ENCODE measurements around the gene KLHL29. TPM values are rescaled to one million over a fixed set of nuclear protein-coding genes. Genes with fewer than 3 reads are reported as not detected.

KLHL29 gene
- total RNA-seq, 2 experiments from 2014 or later, result 2.5 to 2.7 TPM

GRCh38 chr2:23467618-23468017 lies 82.6 kb downstream of the KLHL29 start:
- no peaks in the 10 kb centered on the region for H3K4me1 ChIP-seq (ENCODE audit: insufficient read depth, low read length)
- no peaks in the 10 kb centered on the region for H3K4me1 Mint-ChIP-seq (ENCODE audit: low read depth)
- ATAC-seq (ENCODE audit: poor library complexity) (no peak), DNase-seq (no peak)
- no peak for TF ChIP-seq CTCF (IDR thresholded peaks at IDR 0.05)
- ChIA-PET CTCF (no interaction called here), POLR2A (no interaction called here)
- peaks cover 4 to 20% of the 10 kb centered on the region in 2 experiments for H3K27me3 ChIP-seq (ENCODE audit: control insufficient read depth in 1 of 2, insufficient read depth in 2 of 2, low read length in 2 of 2)
- peaks cover 59% of the 10 kb centered on the region for H3K27me3 Mint-ChIP-seq
- H3K36me3 ChIP-seq (ENCODE audit: insufficient read depth, low read length), result no peaks in the 10 kb centered on the region
- H3K36me3 Mint-ChIP-seq (ENCODE audit: low read depth), result no peaks in the 10 kb centered on the region
- no peak overlapping the region for H3K4me3 ChIP-seq (ENCODE audit: low read length)
- H3K9me3 ChIP-seq (ENCODE audit: control insufficient read depth in 1 of 2, insufficient read depth in 1 of 2, low read length in 2 of 2), result no peaks in the 10 kb centered on the region
- H3K27ac Mint-ChIP-seq, result no peak overlapping the region
- intact Hi-C loops (cut with DNase I, micrococcal nuclease), result no loop called here
- H3K4me3 Mint-ChIP-seq, result no peak overlapping the region
- no peaks in the 10 kb centered on the region for H3K9me3 Mint-ChIP-seq
- H3K27ac ChIP-seq (ENCODE audit: low read depth in 1 of 2, low read length in 2 of 2), result no peak overlapping the region

- H3K36me3 Mint-ChIP-seq (ENCODE audit: low read depth), result no peaks in the 10 kb centered on the region
- H3K4me3 ChIP-seq (ENCODE audit: low read length), result no peak overlapping the region
- H3K27ac Mint-ChIP-seq, result no peak overlapping the region
- ChIA-PET POLR2A (no interaction called here), CTCF (no interaction called here)
- H3K36me3 ChIP-seq (ENCODE audit: insufficient read depth, low read length), result no peaks in the 10 kb centered on the region
- DNase-seq, result no peak
- no peaks in the 10 kb centered on the region for H3K4me1 ChIP-seq (ENCODE audit: insufficient read depth, low read length)
- intact Hi-C loops (cut with DNase I, micrococcal nuclease), result no loop called here
- no peak overlapping the region for H3K27ac ChIP-seq (ENCODE audit: low read depth in 1 of 2, low read length in 2 of 2)
- H3K9me3 ChIP-seq (ENCODE audit: control insufficient read depth in 1 of 2, insufficient read depth in 1 of 2, low read length in 2 of 2), result no peaks in the 10 kb centered on the region
- TF ChIP-seq CTCF (IDR thresholded peaks at IDR 0.05), result no peak
- H3K4me1 Mint-ChIP-seq (ENCODE audit: low read depth), result no peaks in the 10 kb centered on the region
- H3K27me3 ChIP-seq (ENCODE audit: control insufficient read depth in 1 of 2, insufficient read depth in 2 of 2, low read length in 2 of 2), result peaks cover 4 to 20% of the 10 kb centered on the region in 2 experiments
- no peaks in the 10 kb centered on the region for H3K9me3 Mint-ChIP-seq
- H3K27me3 Mint-ChIP-seq, result peaks cover 62% of the 10 kb centered on the region
- H3K4me3 Mint-ChIP-seq, result no peak overlapping the region
- no peak for ATAC-seq (ENCODE audit: poor library complexity)
Measured at GRCh38 chr2:23468474-23469141, 83.6 kb downstream of the KLHL29 start.

- no peaks in the 10 kb centered on the region for H3K9me3 ChIP-seq (ENCODE audit: control insufficient read depth in 1 of 2, insufficient read depth in 1 of 2, low read length in 2 of 2)
- no peak for ATAC-seq (ENCODE audit: poor library complexity)
- intact Hi-C loops (cut with DNase I, micrococcal nuclease), result no loop called here
- H3K9me3 Mint-ChIP-seq, result no peaks in the 10 kb centered on the region
- peaks cover 62% of the 10 kb centered on the region for H3K27me3 Mint-ChIP-seq
- H3K4me1 Mint-ChIP-seq (ENCODE audit: low read depth), result no peaks in the 10 kb centered on the region
- H3K36me3 Mint-ChIP-seq (ENCODE audit: low read depth), result no peaks in the 10 kb centered on the region
- H3K4me3 ChIP-seq (ENCODE audit: low read length), result no peak overlapping the region
- DNase-seq, result no peak
- ChIA-PET CTCF (no interaction called here), POLR2A (no interaction called here)
- H3K27me3 ChIP-seq (ENCODE audit: control insufficient read depth in 1 of 2, insufficient read depth in 2 of 2, low read length in 2 of 2), result peaks cover 4 to 20% of the 10 kb centered on the region in 2 experiments
- no peak overlapping the region for H3K27ac Mint-ChIP-seq
- H3K36me3 ChIP-seq (ENCODE audit: insufficient read depth, low read length), result no peaks in the 10 kb centered on the region
- H3K27ac ChIP-seq (ENCODE audit: low read depth in 1 of 2, low read length in 2 of 2), result no peak overlapping the region
- TF ChIP-seq CTCF (IDR thresholded peaks at IDR 0.05), result no peak
- no peak overlapping the region for H3K4me3 Mint-ChIP-seq
- no peaks in the 10 kb centered on the region for H3K4me1 ChIP-seq (ENCODE audit: insufficient read depth, low read length)
Measured at GRCh38 chr2:23469142-23469540, 84.2 kb downstream of the KLHL29 start.
